HepG2 (cell line): Measurements from ENCODE around the gene LAMB2. TPM values are rescaled to one million over a fixed set of nuclear protein-coding genes. Genes with fewer than 3 reads are reported as not detected.
A peak's percentile ranks its signal among the peaks of the same experiment; 100 is the strongest.

Source experiments
- ATAC-seq: fragments of 200-7000 bp; cut with Tn5 transposase; 3 replicates; pipeline ENCODE4 v1.9.1; 2020; ENCODE audit warnings: mild to moderate bottlenecking, moderate library complexity
- BruUV-seq: library from RNA; stranded (reverse); fragments of 400-500 nt; replicated peaks from 2 replicates; lab custom pipeline; 2021; lab: Mats Ljungman, UMichigan
- CTCF ChIA-PET: fragments of 300-600 bp; formaldehyde crosslinking; extraction: SDS; loops from one replicate; lab custom pipeline; 2021; ENCODE audit warnings: low total read pairs, inconsistent platforms, low intra/inter-chr PET ratio; lab: Yijun Ruan, JAX
- POLR2A ChIA-PET: fragments of 350-600 bp; sonication (Branson Sonifier 250); formaldehyde crosslinking; loops from one replicate; lab custom pipeline; 2020; ENCODE audit warnings: antibody characterized with exemption, inconsistent platforms; lab: Yijun Ruan, JAX
- DNase-seq: peaks from one replicate; pipeline ENCODE4 v3.0.0-alpha.2; 2015; ENCODE audit warnings: low spot score
- FAIRE-seq: peaks from 3 replicates; lab custom pipeline; 2011; peaks lifted over from hg19 to GRCh38; lab: Jason Lieb, UNC
- H2AFZ ChIP-seq: one replicate; pipeline ENCODE4 v1.6.1; 2011; ENCODE audit warnings: low read length, inconsistent platforms
- H3K27ac ChIP-seq: fragments of 300-600 bp; 3 replicates; pipeline ENCODE4 v1.8.0; 2011; ENCODE audit warnings: mixed run types, mild to moderate bottlenecking, mixed read lengths, low read length, inconsistent platforms; ENCODE audit not compliant: insufficient read depth; ENCODE audit errors: extremely low read length
- H3K27me3 ChIP-seq, 2 experiments: fragments of 200-600 bp in 1 of 2; 2 replicates in 1 of 2; 3 replicates in 1 of 2; pipeline versions ENCODE4 v1.6.0 to v1.8.0; 2011; ENCODE audit warnings: low read length in 2 of 2, mild to moderate bottlenecking in 2 of 2, moderate library complexity in 2 of 2, inconsistent platforms in 1 of 2; ENCODE audit not compliant: insufficient read depth in 2 of 2, control insufficient read depth in 1 of 2
- H3K36me3 ChIP-seq, 2 experiments: fragments of 200-600 bp in 1 of 2; replicated peaks in 1 of 2; 2 replicates in 1 of 2; 3 replicates in 1 of 2; pipeline versions ENCODE4 v1.5.1 to v1.8.0; 2011; ENCODE audit warnings: low read length in 2 of 2, inconsistent platforms in 1 of 2; ENCODE audit not compliant: insufficient read depth in 2 of 2, control insufficient read depth in 1 of 2
- H3K4me1 ChIP-seq: 2 replicates; pipeline ENCODE4 v1.5.1; 2012; ENCODE audit warnings: low read length, inconsistent platforms; ENCODE audit not compliant: insufficient read depth
- H3K4me2 ChIP-seq: 2 replicates; pipeline ENCODE4 v1.6.0; 2011; ENCODE audit warnings: low read depth, low read length, inconsistent platforms
- H3K4me3 ChIP-seq, 3 experiments: fragments of 200-600 bp in 1 of 3; sonication (generic), shearing (Covaris generic) in 1 of 3; replicated peaks in 1 of 3; 2 replicates each; pipeline ENCODE4 v1.5.1; 2011 to 2016; ENCODE audit warnings: low read length in 3 of 3, inconsistent platforms in 2 of 3, low read depth in 2 of 3, mild to moderate bottlenecking in 2 of 3, control low read depth in 1 of 3, mixed read lengths in 1 of 3; ENCODE audit not compliant: insufficient read depth in 1 of 3
- H3K79me2 ChIP-seq: one replicate; pipeline ENCODE4 v1.6.1; 2011; ENCODE audit warnings: low read length, inconsistent platforms; ENCODE audit not compliant: insufficient read depth
- H3K9ac ChIP-seq: 2 replicates; pipeline ENCODE4 v1.6.0; 2011; ENCODE audit warnings: mild to moderate bottlenecking, low read depth, low read length, inconsistent platforms; ENCODE audit not compliant: insufficient read depth
- H3K9me3 ChIP-seq: 2 replicates; pipeline ENCODE4 v1.5.1; 2012; ENCODE audit warnings: mild to moderate bottlenecking, low read length
- H4K20me1 ChIP-seq: 2 replicates; pipeline ENCODE4 v1.6.0; 2011; ENCODE audit warnings: inconsistent platforms, mild to moderate bottlenecking, low read length, moderate library complexity; ENCODE audit not compliant: insufficient read depth
- SMAD9 ChIP-seq: sonication (generic); formaldehyde crosslinking; IDR thresholded peaks from 2 replicates; pipeline ENCODE4 v1.5.1; 2020; ENCODE audit warnings: mild to moderate bottlenecking, missing genetic modification reagents
- TCF7 ChIP-seq: sonication (generic); IDR thresholded peaks from 2 replicates; pipeline ENCODE4 v1.6.1; 2016; ENCODE audit warnings: antibody characterized with exemption, low read depth
- ZFP36L2 ChIP-seq: sonication (generic); formaldehyde crosslinking; IDR thresholded peaks from 2 replicates; pipeline ENCODE4 v1.4.0; 2020; ENCODE audit warnings: missing genetic modification reagents
- ZSCAN12 ChIP-seq: sonication (generic); formaldehyde crosslinking; IDR thresholded peaks from 2 replicates; pipeline ENCODE4 v1.9.0; 2021; ENCODE audit warnings: mild to moderate bottlenecking, missing genetic modification reagents
- ZSCAN22 ChIP-seq: sonication (generic); formaldehyde crosslinking; IDR thresholded peaks from 2 replicates; pipeline ENCODE4 v1.4.0; 2020; ENCODE audit warnings: mild to moderate bottlenecking, missing genetic modification reagents
- WGBS: methylation state at CpG from one replicate; pipeline ENCODE4 v1.1.6; 2017; ENCODE audit warnings: low lambda C conversion rate; 5-methylcytosine and 5-hydroxymethylcytosine counted together
- in situ Hi-C: cut with HindIII; loops from 2 replicates; pipeline ENCODE4 v1.10.0; 2017; ENCODE audit warnings: low pct_unique_long_range_greater_than_20kb; ENCODE audit not compliant: extremely low pct_ligation_motif_present
- intact Hi-C: fragments of 100-400 bp; cut with micrococcal nuclease; formaldehyde crosslinking; loops from one replicate; pipeline ENCODE4 v1.10.0; 2022; ENCODE audit not compliant: unreplicated experiment
- polyA plus RNA-seq, 8 experiments: library from polyadenylated mRNA; depleted of rRNA in 3 of 8; stranded (reverse) in 7 of 8; unstranded in 1 of 8; fragments of >200 nt; fragmentation: Illumina TruSeq in 4 of 8; extraction: Trizol in 4 of 8; gene quantifications; 2 replicates each; pipeline versions ENCODE4 v1.2.1 to v1.2.3, GENCODE V29; 2011 to 2016; ENCODE audit warnings: low read depth in 4 of 8, missing spikeins in 1 of 8, mixed read lengths in 1 of 8; ENCODE audit not compliant: insufficient read depth in 1 of 8
- total RNA-seq, 5 experiments: library from RNA; depleted of rRNA; stranded (reverse); fragments of >200 nt; fragmentation: Illumina TruSeq; extraction: Trizol; gene quantifications; 2 replicates each; pipeline ENCODE4 v1.2.3, GENCODE V29; 2016; ENCODE audit warnings: low read depth in 1 of 5
- TF ChIP-seq, protein P1 (sequence below): fragments of 450-650 bp; IDR thresholded peaks from 2 replicates; pipeline ENCODE4 v1.6.1; 2016
- TF ChIP-seq, protein P2 (sequence below): sonication (generic); formaldehyde crosslinking; IDR thresholded peaks from 2 replicates; pipeline ENCODE4 v1.4.0; 2020; ENCODE audit warnings: mild to moderate bottlenecking, missing genetic modification reagents
- TF ChIP-seq, protein P3 (sequence below): sonication (generic); formaldehyde crosslinking; conservative IDR thresholded peaks from 2 replicates; pipeline ENCODE4 v1.4.0; 2020; ENCODE audit warnings: missing genetic modification reagents

Gene LAMB2
- total and polyA plus RNA-seq, 2 of the 13 experiments (the other 11 are each of a cell fraction or from before 2014, with no cell fraction given), result 208 to 443 TPM

DNA sequence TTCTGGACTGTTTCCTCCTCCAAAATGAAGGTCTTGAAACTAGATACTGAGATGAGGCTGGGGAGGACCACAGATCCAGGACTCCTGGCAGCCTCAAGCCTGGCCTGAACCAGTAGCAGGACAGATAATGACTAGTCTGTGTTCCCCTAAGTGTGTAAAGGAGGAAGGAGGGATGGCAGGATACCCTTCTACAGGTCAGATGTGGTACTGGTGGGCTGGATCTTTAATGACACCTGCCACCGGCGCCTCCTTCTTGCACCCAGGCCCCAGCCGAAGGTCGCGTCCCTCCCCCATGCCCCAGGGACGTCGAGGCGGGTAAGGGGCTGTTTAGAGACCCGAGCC lies 12.8 kb downstream of the LAMB2 start (continued):
- TF ChIP-seq, protein P1, sequence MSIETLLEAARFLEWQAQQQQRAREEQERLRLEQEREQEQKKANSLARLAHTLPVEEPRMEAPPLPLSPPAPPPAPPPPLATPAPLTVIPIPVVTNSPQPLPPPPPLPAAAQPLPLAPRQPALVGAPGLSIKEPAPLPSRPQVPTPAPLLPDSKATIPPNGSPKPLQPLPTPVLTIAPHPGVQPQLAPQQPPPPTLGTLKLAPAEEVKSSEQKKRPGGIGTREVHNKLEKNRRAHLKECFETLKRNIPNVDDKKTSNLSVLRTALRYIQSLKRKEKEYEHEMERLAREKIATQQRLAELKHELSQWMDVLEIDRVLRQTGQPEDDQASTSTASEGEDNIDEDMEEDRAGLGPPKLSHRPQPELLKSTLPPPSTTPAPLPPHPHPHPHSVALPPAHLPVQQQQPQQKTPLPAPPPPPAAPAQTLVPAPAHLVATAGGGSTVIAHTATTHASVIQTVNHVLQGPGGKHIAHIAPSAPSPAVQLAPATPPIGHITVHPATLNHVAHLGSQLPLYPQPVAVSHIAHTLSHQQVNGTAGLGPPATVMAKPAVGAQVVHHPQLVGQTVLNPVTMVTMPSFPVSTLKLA, result no peak
- TF ChIP-seq SMAD9 (CRISPR knock-in tag), result no peak
- TF ChIP-seq, protein P2, sequence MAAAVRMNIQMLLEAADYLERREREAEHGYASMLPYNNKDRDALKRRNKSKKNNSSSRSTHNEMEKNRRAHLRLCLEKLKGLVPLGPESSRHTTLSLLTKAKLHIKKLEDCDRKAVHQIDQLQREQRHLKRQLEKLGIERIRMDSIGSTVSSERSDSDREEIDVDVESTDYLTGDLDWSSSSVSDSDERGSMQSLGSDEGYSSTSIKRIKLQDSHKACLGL, result no peak

DNA sequence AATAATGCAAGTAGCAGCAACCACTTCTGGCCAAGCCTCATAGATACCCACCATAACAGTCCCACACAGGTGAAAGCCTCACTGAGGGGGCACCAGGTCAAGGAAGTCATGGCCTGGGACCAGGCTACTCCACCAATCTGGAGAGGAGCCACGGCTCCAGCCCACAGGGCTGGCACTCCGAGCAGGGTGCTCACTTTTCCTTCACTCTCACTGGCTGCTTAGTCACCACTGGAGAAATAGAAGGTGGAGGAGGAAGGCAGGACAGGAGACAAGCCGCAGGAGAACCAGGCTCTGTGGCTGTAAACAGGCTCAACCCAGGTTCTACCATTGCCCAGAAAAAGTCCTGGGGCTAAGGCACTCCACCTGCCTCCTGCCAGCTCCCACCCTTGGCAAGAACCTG lies 13.4 kb downstream of the LAMB2 start:
- Histone ChIP-seq H2AFZ (no peak overlapping the region), H3K4me1 (peaks cover 19% of the 10 kb centered on the region), H3K4me2 (peak overlapping the region; percentile 96), H3K27ac (no peak overlapping the region), H4K20me1 (no peaks in the 10 kb centered on the region), H3K9ac (peak overlapping the region; percentile 97), H3K27me3 (no peaks in the 10 kb centered on the region; a peak in 1 of 5 replicates), H3K9me3 (no peaks in the 10 kb centered on the region), H3K4me3 (peak overlapping the region; percentile 76 to 100 (median 95))
- no TSS peak for BruUV-seq
- WGBS, result 60% methylated on average over 3 of the region's 3 CpGs
- intact Hi-C loops, result no loop called here
- ChIA-PET CTCF (no interaction called here), POLR2A (interaction anchor here (2.7 to 4.3 kb wide), 4 partner anchors 12 to 90 kb away, joined by 12 to 110 read pairs (median 46); partner anchors contain the start of genes IMPDH2, LAMB2 and QRICH1)
- ATAC-seq, result no peak
- no peak for FAIRE-seq
- in situ Hi-C loops, result no loop called here
- no peak for DNase-seq
- no peak for TF ChIP-seq ZFP36L2 (CRISPR knock-in tag)
- TF ChIP-seq TCF7, result no peak
- TF ChIP-seq ZSCAN12 (CRISPR knock-in tag), result no peak
- no peak for TF ChIP-seq ZSCAN22 (CRISPR knock-in tag)
- TF ChIP-seq, protein P3, sequence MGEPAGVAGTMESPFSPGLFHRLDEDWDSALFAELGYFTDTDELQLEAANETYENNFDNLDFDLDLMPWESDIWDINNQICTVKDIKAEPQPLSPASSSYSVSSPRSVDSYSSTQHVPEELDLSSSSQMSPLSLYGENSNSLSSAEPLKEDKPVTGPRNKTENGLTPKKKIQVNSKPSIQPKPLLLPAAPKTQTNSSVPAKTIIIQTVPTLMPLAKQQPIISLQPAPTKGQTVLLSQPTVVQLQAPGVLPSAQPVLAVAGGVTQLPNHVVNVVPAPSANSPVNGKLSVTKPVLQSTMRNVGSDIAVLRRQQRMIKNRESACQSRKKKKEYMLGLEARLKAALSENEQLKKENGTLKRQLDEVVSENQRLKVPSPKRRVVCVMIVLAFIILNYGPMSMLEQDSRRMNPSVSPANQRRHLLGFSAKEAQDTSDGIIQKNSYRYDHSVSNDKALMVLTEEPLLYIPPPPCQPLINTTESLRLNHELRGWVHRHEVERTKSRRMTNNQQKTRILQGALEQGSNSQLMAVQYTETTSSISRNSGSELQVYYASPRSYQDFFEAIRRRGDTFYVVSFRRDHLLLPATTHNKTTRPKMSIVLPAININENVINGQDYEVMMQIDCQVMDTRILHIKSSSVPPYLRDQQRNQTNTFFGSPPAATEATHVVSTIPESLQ (CRISPR knock-in tag), result no peak
- TF ChIP-seq, all 625 proteins: peak for 0
- peaks cover 40 to 55% of the 10 kb centered on the region in 2 experiments for H3K36me3 ChIP-seq
- peaks cover 14% of the 10 kb centered on the region for H3K79me2 ChIP-seq
